Activated CD4-positive, CD25-positive, alpha-beta regulatory T cell treated with anti-CD3 and anti-CD28 coated beads, Interleukin-2, amount 50 U/mL, for 72 hours (primary cell): ENCODE results near the gene PTGR1.
A peak's percentile ranks its signal among the peaks of the same experiment; 100 is the strongest.
"Not testable (repeated sequence)": the region's sequence is repeated elsewhere in the genome, so short reads cannot be mapped to it uniquely, and the experiment has no call there.

Source experiments
- DNase-seq: peaks from one replicate; pipeline ENCODE4 v3.0.0; 2021

PTGR1 gene

GRCh38 chr9:111610845-111611244, 11.4 kb upstream of the PTGR1 start:
- DNase-seq: no peak

GRCh38 chr9:111610149-111610548, 10.7 kb upstream of the PTGR1 start:
- DNase-seq: no peak

- DNase-seq: no peak
Observed at GRCh38 chr9:111605041-111605559, 5.7 kb upstream of the PTGR1 start.

- DNase-seq: no peak
Observed at GRCh38 chr9:111604054-111604615, 4.7 kb upstream of the PTGR1 start.

- DNase-seq: no peak
Observed at GRCh38 chr9:111603041-111603440, 3.6 kb upstream of the PTGR1 start.

- DNase-seq: no peak
Observed at GRCh38 chr9:111601237-111602018, 2.0 kb upstream of the PTGR1 start.

- no peak for DNase-seq
Observed at GRCh38 chr9:111599955-111600343, 502 bp upstream of the PTGR1 start.

- DNase-seq: no peak
Observed at GRCh38 chr9:111598733-111599091, 735 bp downstream of the PTGR1 start.

- peak; percentile 41 for DNase-seq
Observed at GRCh38 chr9:111597852-111598732, 1.4 kb downstream of the PTGR1 start.

GRCh38 chr9:111588846-111589245, 10.6 kb downstream of the PTGR1 start:
- DNase-seq: no peak

GRCh38 chr9:111586378-111586777, 13.1 kb downstream of the PTGR1 start:
- DNase-seq: no peak

GRCh38 chr9:111582888-111583287, 16.6 kb downstream of the PTGR1 start:
- DNase-seq: no peak

- DNase-seq: no peak
Observed at GRCh38 chr9:111572950-111573604, 26.4 kb downstream of the PTGR1 start.

GRCh38 chr9:111568127-111568526, 31.3 kb downstream of the PTGR1 start:
- not testable (repeated sequence) for DNase-seq

- no peak for DNase-seq
Observed at GRCh38 chr9:111566234-111566633, 33.2 kb downstream of the PTGR1 start.

GRCh38 chr9:111561165-111561719, 38.2 kb downstream of the PTGR1 start:
- DNase-seq: no peak

GRCh38 chr9:111559000-111559610, 40.3 kb downstream of the PTGR1 start:
- no peak for DNase-seq

GRCh38 chr9:111555425-111555824, 44.0 kb downstream of the PTGR1 start:
- not testable (repeated sequence) for DNase-seq

- no peak for DNase-seq
Observed at GRCh38 chr9:111548623-111549022, 50.8 kb downstream of the PTGR1 start.

- no peak for DNase-seq
Observed at GRCh38 chr9:111542497-111543254, 56.8 kb downstream of the PTGR1 start.

- DNase-seq: no peak
Observed at GRCh38 chr9:111533099-111533790, 66.2 kb downstream of the PTGR1 start.
